HG02938 (cell line): ENCODE results near the gene FER.
A peak's percentile ranks its signal among the peaks of the same experiment; 100 is the strongest.

Experiments
- ATAC-seq: cut with Tn5 transposase; IDR thresholded peaks from one replicate; pipeline ENCODE4 v1.9.1; 2021; ENCODE audit warnings: mild to moderate bottlenecking, moderate library complexity; ENCODE audit not compliant: unreplicated experiment

Gene FER

GRCh38 chr5:109167586-109167985, 419.9 kb downstream of the FER start:
- no peak for ATAC-seq

- no peak for ATAC-seq
Observed at GRCh38 chr5:109168151-109168550, 420.5 kb downstream of the FER start.

- ATAC-seq: no peak
Observed at GRCh38 chr5:109170629-109171350, 423.1 kb downstream of the FER start.

GRCh38 chr5:109171437-109172073, 423.9 kb downstream of the FER start:
- peak; percentile 91 for ATAC-seq

GRCh38 chr5:109173036-109173794, 425.5 kb downstream of the FER start:
- no peak for ATAC-seq

- ATAC-seq: no peak
Observed at GRCh38 chr5:109177227-109177626, 429.5 kb downstream of the FER start.

GRCh38 chr5:109177782-109178181, 430.1 kb downstream of the FER start:
- ATAC-seq: no peak

- ATAC-seq: no peak
Observed at GRCh38 chr5:109180668-109181067, 433.0 kb downstream of the FER start.

GRCh38 chr5:109186759-109187158, 439.1 kb downstream of the FER start:
- ATAC-seq: no peak

- ATAC-seq: peak; percentile 66
Observed at GRCh38 chr5:109191153-109191558, 443.5 kb downstream of the FER start.

- no peak for ATAC-seq
Observed at GRCh38 chr5:109192027-109192426, 444.3 kb downstream of the FER start.

GRCh38 chr5:109192555-109193281, 445.0 kb downstream of the FER start:
- no peak for ATAC-seq

- no peak for ATAC-seq
Observed at GRCh38 chr5:109195667-109196066, 448.0 kb downstream of the FER start.

- no peak for ATAC-seq
Observed at GRCh38 chr5:109196087-109196822, 448.6 kb downstream of the FER start.

GRCh38 chr5:109196823-109197160, 449.1 kb downstream of the FER start:
- no peak for ATAC-seq

- ATAC-seq: no peak
Observed at GRCh38 chr5:109199289-109199688, 451.6 kb downstream of the FER start.

GRCh38 chr5:109199799-109200620, 452.3 kb downstream of the FER start:
- ATAC-seq: no peak

- no peak for ATAC-seq
Observed at GRCh38 chr5:109215040-109215439, 467.3 kb downstream of the FER start.

GRCh38 chr5:109218818-109219217, 471.1 kb downstream of the FER start:
- no peak for ATAC-seq

- no peak for ATAC-seq
Observed at GRCh38 chr5:109223531-109223930, 475.8 kb downstream of the FER start.
